HG02678 (cell line): ENCODE data around the gene DDX51.

Experiments used
- ATAC-seq: cut with Tn5 transposase; IDR thresholded peaks from one replicate; pipeline ENCODE4 v1.9.1; 2021; ENCODE audit warnings: mild to moderate bottlenecking, moderate library complexity; ENCODE audit not compliant: unreplicated experiment

The DDX51 gene

GRCh38 chr12:132167611-132168310 is 23.6 kb upstream of the DDX51 start:
- ATAC-seq = no peak

DNA sequence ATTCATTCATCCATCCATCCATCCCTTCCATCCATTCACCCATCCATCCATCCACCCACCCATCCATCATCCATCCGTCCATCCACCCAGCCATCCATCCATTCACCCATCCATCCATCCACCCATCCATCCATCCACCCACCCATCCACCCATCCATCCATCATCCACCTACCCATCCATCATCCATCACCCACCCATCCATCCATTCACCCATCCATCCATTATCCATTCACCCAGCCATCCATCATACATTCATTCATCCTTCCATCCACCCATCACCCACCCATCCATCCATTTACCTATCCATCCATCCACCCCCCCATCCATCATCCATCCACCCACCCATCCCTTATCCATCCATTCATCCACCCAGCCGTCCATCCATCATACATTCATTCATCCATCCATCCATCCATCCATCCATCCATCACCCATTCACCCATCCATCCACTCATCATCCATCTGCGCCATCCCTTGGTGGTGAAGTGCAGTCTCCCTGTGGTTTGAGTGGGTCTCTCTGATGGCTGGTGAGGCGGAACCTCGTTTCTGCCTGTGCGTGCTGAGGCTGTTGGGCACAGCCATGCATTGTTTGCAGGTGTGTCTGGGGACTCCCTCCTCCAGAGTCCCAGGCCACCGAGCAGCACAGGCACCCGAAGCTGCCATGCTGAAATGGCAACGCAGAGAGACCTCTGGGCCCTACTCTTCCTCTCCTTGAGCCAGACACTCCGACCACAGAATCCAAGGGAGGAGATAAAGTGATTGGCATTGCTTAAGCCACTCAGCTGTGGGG is 22.9 kb upstream of the DDX51 start:
- ATAC-seq = no peak

GRCh38 chr12:132166093-132166492 is 22.0 kb upstream of the DDX51 start:
- ATAC-seq = no peak

GRCh38 chr12:132165584-132165983 is 21.5 kb upstream of the DDX51 start:
- no peak for ATAC-seq

- no peak for ATAC-seq
Observed at GRCh38 chr12:132164426-132164825, 20.3 kb upstream of the DDX51 start.

- ATAC-seq = no peak
Observed at GRCh38 chr12:132163911-132164288, 19.8 kb upstream of the DDX51 start.

- ATAC-seq = no peak
Observed at GRCh38 chr12:132163041-132163910, 19.2 kb upstream of the DDX51 start.

GRCh38 chr12:132162508-132163031 is 18.5 kb upstream of the DDX51 start:
- ATAC-seq = no peak

DNA sequence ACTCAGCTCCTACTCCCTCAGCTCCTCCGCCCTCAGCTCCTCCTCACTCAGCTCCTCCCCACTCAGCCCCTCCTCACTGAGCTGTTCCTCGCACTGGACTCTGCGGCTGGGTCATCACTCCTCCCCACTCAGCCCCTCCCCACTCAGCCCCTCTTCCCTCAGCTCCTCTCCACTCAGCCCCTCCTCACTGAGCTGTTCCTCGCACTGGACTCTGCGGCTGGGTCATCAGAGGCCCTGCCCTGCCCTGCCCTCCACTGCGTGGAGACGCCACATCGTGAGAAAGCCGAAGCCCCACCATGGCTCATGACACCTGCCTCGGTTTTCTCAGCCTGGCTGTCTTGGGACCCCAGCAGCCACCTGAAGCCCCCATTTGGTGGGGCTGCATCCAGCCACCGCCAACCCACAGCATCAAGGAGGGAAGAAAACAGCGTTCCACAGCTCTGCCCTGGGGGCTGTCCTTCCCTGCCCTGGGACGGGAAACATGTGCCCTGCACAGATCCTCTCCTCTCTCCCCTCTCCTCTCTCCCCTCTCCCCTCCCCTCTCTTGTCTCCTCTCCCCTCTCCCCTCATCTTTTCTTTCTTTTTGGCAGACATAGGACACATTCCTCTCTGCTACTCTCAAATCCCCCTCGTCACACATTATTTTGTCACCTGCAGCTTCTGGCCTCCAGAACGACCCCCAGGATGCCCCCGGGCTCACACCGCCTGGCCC is 17.8 kb upstream of the DDX51 start:
- no peak for ATAC-seq

- no peak for ATAC-seq
Observed at GRCh38 chr12:132161036-132161781, 17.1 kb upstream of the DDX51 start.

GRCh38 chr12:132160601-132161035 is 16.5 kb upstream of the DDX51 start:
- no peak for ATAC-seq

DNA sequence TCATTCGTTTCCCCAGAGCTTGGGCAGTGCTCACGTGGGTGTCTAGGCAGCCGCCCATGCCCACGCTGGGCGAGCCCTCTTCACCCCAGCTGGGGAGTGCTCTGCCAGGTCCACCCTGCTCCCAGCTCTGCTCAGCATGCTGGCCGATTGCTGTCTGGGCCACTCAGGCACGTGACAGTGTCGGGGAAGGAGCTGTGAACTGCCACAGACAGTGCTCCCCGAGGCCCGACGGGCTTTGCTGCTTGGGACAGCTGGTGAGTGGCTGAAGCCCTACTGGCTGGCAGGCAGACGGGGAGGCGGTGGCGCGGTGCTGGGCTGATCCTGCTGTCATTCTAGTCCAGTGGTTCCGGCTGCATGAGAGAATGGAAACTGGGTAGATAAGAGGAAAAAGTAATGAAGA is 15.9 kb upstream of the DDX51 start:
- no peak for ATAC-seq

GRCh38 chr12:132159555-132160003 is 15.5 kb upstream of the DDX51 start:
- no peak for ATAC-seq

DNA sequence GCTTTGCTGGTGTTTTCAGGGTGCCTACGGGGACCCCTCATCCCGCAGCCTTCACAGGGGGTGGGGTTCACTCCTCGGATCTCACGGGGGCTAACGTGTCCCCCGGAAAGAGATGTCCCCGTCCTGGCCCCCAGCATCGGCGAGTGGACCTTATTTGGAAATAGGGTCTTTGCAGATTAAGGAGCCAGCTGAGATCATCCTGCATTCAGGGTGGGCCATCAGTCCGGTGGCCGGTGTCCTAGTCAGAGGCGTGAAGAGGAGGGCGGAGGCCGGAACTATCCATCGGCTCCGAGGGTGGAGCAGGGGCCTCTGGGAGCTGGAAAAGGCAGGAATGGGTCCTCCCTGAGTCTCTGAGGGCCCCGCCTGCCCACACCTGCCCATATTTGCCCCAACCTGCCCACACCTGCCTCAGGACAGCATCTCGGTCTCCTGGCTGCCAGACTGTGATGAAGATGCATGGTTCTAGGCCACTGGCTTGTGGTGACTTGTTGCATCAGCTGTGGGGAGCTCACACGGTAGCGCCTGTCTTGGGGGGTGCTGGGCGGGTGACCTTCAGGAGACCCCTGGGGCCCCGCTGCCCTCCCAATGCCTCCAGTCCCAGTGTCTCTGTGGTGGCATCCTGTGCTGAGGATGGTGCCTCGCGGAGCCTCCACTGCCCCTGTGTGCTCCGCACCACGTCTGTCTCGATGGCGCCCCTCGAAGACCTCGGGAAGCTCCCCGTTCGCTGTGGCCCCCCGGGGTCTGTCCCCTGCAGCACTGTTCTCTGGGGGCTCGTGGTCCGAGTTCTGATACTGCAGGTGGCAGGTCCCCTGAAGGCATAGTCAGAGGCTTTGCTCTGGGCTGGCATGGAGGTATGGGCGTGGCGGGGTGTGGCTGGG is 14.8 kb upstream of the DDX51 start:
- no peak for ATAC-seq

- no peak for ATAC-seq
Observed at GRCh38 chr12:132157733-132158409, 13.8 kb upstream of the DDX51 start.

DNA sequence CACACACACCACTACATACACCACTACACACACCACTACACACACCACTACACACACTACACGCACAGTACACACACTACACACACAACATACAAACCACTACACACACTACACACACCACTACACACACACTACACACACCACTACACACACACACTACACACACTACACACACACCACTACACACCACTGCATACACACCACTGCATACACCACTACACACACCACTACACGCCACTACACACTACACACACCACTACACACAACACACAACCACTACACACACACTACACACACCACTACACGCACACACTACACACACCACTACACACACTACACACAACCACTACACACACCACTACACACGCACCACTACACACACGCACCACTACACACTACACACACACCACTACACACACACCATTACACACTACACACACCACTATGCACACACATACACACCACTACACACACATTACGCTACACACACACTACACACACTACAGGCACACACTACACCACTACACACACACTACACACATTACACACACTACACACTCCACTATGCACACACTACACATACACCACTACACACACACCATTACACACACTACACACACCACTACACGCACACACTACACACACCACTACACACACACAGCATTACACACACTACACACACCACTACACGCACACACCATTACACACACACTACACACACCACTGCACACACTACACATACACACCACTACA is 12.6 kb upstream of the DDX51 start:
- ATAC-seq = no peak

DNA sequence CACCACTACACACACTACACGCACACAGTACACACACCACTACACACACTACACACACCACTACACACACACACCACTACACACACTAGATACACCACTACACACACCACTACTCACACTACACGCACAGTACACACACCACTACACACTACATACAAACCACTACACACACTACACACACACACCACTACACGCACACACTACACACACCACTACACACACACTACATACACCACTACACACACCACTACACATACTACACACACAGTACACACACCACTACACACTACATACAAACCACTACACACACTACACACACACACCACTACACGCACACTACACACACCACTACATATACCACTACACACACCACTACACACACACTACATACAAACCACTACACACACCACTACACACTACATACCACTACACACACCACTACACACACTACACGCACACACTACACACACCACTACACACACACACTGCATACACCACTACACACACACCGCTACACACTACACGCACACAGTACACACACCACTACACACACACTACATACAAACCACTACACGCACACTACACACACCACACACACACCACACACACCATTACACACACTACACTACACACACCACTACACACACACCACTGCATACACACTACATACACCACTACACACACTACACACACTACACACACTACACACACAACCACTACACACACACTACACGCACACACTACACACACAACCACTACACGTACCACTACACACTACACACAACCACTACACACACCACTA is 11.9 kb upstream of the DDX51 start:
- ATAC-seq = no peak
